ENCODE results near the gene RAB1B.
A peak's percentile ranks its signal among the peaks of the same experiment; 100 is the strongest.

The RAB1B gene

GRCh38 chr11:66284526-66285078 lies 16.2 kb downstream of the RAB1B start:
- no peak for DNase-seq (ENCODE audit: low read depth in 3 of 3)

- DNase-seq (ENCODE audit: low read depth in 3 of 3): no peak
Measured at GRCh38 chr11:66285250-66285947, 17.0 kb downstream of the RAB1B start.

GRCh38 chr11:66286699-66287098 lies 18.3 kb downstream of the RAB1B start:
- no peak for DNase-seq (ENCODE audit: low read depth in 3 of 3)

GRCh38 chr11:66287211-66287888 lies 18.9 kb downstream of the RAB1B start:
- no peak for DNase-seq (ENCODE audit: low read depth in 3 of 3)

GRCh38 chr11:66287889-66288670 lies 19.6 kb downstream of the RAB1B start:
- DNase-seq (ENCODE audit: low read depth in 3 of 3): no peak

- DNase-seq (ENCODE audit: low read depth in 3 of 3): peak; percentile 91 to 99 (median 97)
Measured at GRCh38 chr11:66288671-66289547, 20.5 kb downstream of the RAB1B start, which contains the start of gene YIF1A. Gene YIF1A, minus strand, starts transcription at chr11:66289143. Its CDS starts 158 bp downstream, at chr11:66288985.

GRCh38 chr11:66289548-66290329 lies 21.3 kb downstream of the RAB1B start:
- peak; percentile 61 to 80 (median 74) for DNase-seq (ENCODE audit: low read depth in 3 of 3)

- no peak for DNase-seq (ENCODE audit: low read depth in 3 of 3)
Measured at GRCh38 chr11:66290330-66290621, 21.8 kb downstream of the RAB1B start.

GRCh38 chr11:66291303-66291705 lies 22.9 kb downstream of the RAB1B start:
- no peak for DNase-seq (ENCODE audit: low read depth in 3 of 3)

GRCh38 chr11:66291706-66292542 lies 23.5 kb downstream of the RAB1B start, which contains the start of gene TMEM151A:
Gene TMEM151A, plus strand, starts transcription at chr11:66291894. Its CDS starts 120 bp downstream, at chr11:66292014.
- DNase-seq (ENCODE audit: low read depth in 3 of 3): peak in 1 of 3 experiments; percentile 25

- DNase-seq (ENCODE audit: low read depth in 3 of 3): no peak
Measured at GRCh38 chr11:66292543-66293332, 24.3 kb downstream of the RAB1B start.

GRCh38 chr11:66293352-66293751 lies 24.9 kb downstream of the RAB1B start:
- no peak for DNase-seq (ENCODE audit: low read depth in 3 of 3)

GRCh38 chr11:66293777-66294625 lies 25.6 kb downstream of the RAB1B start:
- DNase-seq (ENCODE audit: low read depth in 3 of 3): no peak

- no peak for DNase-seq (ENCODE audit: low read depth in 3 of 3)
Measured at GRCh38 chr11:66294626-66295620, 26.5 kb downstream of the RAB1B start.

GRCh38 chr11:66297610-66298009 lies 29.2 kb downstream of the RAB1B start:
- no peak for DNase-seq (ENCODE audit: low read depth in 3 of 3)

GRCh38 chr11:66299186-66299585 lies 30.7 kb downstream of the RAB1B start:
- no peak for DNase-seq (ENCODE audit: low read depth in 3 of 3)

Measured in stimulated activated CD4-positive, alpha-beta T cell treated with anti-CD3 and anti-CD28 coated beads, TNF-alpha, amount 100 ng/mL, for 24 hours (primary cell).